ENCODE results near the gene RGS9BP. TPM values are rescaled to one million over a fixed set of nuclear protein-coding genes. Genes with fewer than 3 reads are reported as not detected.

RGS9BP gene
- total and polyA plus RNA-seq, 2 of the 13 experiments (the other 11 are each of a cell fraction or from before 2014, with no cell fraction given): 0.01 TPM; not detected in 1

- TF ChIP-seq, protein P1, sequence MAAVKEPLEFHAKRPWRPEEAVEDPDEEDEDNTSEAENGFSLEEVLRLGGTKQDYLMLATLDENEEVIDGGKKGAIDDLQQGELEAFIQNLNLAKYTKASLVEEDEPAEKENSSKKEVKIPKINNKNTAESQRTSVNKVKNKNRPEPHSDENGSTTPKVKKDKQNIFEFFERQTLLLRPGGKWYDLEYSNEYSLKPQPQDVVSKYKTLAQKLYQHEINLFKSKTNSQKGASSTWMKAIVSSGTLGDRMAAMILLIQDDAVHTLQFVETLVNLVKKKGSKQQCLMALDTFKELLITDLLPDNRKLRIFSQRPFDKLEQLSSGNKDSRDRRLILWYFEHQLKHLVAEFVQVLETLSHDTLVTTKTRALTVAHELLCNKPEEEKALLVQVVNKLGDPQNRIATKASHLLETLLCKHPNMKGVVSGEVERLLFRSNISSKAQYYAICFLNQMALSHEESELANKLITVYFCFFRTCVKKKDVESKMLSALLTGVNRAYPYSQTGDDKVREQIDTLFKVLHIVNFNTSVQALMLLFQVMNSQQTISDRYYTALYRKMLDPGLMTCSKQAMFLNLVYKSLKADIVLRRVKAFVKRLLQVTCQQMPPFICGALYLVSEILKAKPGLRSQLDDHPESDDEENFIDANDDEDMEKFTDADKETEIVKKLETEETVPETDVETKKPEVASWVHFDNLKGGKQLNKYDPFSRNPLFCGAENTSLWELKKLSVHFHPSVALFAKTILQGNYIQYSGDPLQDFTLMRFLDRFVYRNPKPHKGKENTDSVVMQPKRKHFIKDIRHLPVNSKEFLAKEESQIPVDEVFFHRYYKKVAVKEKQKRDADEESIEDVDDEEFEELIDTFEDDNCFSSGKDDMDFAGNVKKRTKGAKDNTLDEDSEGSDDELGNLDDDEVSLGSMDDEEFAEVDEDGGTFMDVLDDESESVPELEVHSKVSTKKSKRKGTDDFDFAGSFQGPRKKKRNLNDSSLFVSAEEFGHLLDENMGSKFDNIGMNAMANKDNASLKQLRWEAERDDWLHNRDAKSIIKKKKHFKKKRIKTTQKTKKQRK (IDR thresholded peaks at IDR 0.05; ENCODE audit: low read length): no peak
- no peak for TF ChIP-seq ZNF564 (CRISPR knock-in tag; IDR thresholded peaks at IDR 0.05)
- no peak for TF ChIP-seq ZNF275 (CRISPR knock-in tag; IDR thresholded peaks at IDR 0.05; ENCODE audit: borderline replicate concordance)
- no peak for TF ChIP-seq STAG1 (CRISPR knock-in tag; IDR thresholded peaks at IDR 0.05)
- no peak for TF ChIP-seq IRF2 (CRISPR knock-in tag; IDR thresholded peaks at IDR 0.05)
- TF ChIP-seq CREB1 (IDR thresholded peaks at IDR 0.05): peak; percentile 87
- no peak for TF ChIP-seq CREB1 (CRISPR knock-in tag; IDR thresholded peaks at IDR 0.05)
- TF ChIP-seq SMAD9 (CRISPR knock-in tag; IDR thresholded peaks at IDR 0.05): no peak
- no peak for TF ChIP-seq AGO2 (optimal IDR thresholded peaks at IDR 0.05; ENCODE audit: low read depth, low read length)
- no peak for TF ChIP-seq MTERF4 (CRISPR knock-in tag; IDR thresholded peaks at IDR 0.05)
- TF ChIP-seq GATAD1 (CRISPR knock-in tag; IDR thresholded peaks at IDR 0.05): peak; percentile 14; the same call in 1 of the 2 replicates
- no peak for TF ChIP-seq ZNF790 (CRISPR knock-in tag; IDR thresholded peaks at IDR 0.05; ENCODE audit: borderline replicate concordance)
- TF ChIP-seq ZFP36 (IDR thresholded peaks at IDR 0.05; ENCODE audit: borderline replicate concordance, low read depth, low read length, partially characterized antibody): no peak
- TF ChIP-seq, protein P2, sequence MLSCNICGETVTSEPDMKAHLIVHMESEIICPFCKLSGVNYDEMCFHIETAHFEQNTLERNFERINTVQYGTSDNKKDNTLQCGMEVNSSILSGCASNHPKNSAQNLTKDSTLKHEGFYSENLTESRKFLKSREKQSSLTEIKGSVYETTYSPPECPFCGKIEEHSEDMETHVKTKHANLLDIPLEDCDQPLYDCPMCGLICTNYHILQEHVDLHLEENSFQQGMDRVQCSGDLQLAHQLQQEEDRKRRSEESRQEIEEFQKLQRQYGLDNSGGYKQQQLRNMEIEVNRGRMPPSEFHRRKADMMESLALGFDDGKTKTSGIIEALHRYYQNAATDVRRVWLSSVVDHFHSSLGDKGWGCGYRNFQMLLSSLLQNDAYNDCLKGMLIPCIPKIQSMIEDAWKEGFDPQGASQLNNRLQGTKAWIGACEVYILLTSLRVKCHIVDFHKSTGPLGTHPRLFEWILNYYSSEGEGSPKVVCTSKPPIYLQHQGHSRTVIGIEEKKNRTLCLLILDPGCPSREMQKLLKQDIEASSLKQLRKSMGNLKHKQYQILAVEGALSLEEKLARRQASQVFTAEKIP (CRISPR knock-in tag; IDR thresholded peaks at IDR 0.05; ENCODE audit: borderline replicate concordance): no peak
- no peak for TF ChIP-seq ZNF382 (CRISPR knock-in tag; IDR thresholded peaks at IDR 0.05; ENCODE audit: borderline replicate concordance)
- TF ChIP-seq ZNF205 (CRISPR knock-in tag; IDR thresholded peaks at IDR 0.05): no peak
- TF ChIP-seq ZMYM4 (CRISPR knock-in tag; IDR thresholded peaks at IDR 0.05): peak; percentile 80
- TF ChIP-seq ZNF546 (CRISPR knock-in tag; conservative IDR thresholded peaks at IDR 0.05): no peak; the same call in 1 of the 2 replicates
- no peak for TF ChIP-seq ZNF20 (CRISPR knock-in tag; IDR thresholded peaks at IDR 0.05)
- TF ChIP-seq ZBTB7B (CRISPR knock-in tag; IDR thresholded peaks at IDR 0.05): no peak; the same call in 1 of the 2 replicates
- TF ChIP-seq, protein P3, sequence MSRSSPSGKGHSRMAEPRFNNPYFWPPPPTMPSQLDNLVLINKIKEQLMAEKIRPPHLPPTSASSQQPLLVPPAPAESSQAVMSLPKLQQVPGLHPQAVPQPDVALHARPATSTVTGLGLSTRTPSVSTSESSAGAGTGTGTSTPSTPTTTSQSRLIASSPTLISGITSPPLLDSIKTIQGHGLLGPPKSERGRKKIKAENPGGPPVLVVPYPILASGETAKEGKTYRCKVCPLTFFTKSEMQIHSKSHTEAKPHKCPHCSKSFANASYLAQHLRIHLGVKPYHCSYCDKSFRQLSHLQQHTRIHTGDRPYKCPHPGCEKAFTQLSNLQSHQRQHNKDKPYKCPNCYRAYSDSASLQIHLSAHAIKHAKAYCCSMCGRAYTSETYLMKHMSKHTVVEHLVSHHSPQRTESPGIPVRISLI (CRISPR knock-in tag; IDR thresholded peaks at IDR 0.05; ENCODE audit: borderline replicate concordance): no peak
Observed at GRCh38 chr19:32674931-32675719, 523 bp upstream of the RGS9BP start, which contains the start of gene ANKRD27 (continued).

Data from HepG2 (cell line).